ENCODE measurements around the gene CDC20.

CDC20 gene

DNA sequence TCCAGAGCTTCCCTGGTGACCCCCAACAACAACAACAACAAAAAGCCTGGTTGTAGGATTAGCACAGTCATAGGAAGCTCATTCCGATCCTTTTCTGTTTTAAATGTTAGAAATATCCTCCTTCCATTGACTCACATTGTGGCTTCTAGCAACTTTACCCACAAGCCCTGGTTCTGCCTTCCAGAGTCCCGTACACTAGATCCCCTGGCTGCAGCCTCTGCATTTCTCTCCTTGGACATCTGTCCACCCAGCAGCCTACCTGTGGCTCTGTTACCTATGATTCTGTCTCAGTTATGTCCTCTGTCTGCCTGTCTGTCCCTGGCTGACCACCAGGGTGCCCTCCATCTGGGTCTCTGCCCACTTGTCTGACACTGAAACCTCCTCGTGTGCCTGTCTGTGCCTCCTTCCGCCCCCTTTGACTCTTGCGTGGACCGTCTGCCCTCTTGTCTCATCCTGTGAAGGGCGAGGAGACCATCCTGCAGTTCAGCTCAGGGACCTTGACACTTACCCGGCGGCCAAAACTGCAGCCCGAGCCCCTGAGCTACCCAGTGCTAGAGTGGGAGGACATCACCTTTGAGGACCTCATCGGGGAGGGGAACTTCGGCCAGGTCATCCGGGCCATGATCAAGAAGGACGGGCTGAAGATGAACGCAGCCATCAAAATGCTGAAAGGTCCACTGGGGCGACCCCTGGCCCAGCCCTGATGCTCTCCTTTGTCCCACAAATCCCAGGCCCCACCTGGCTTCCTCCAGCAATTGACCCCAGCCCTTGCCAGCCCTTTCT lies 41.9 kb upstream of the CDC20 start:
- Histone ChIP-seq H3F3A (ENCODE audit: control insufficient read depth, insufficient read depth) (no peaks in the 10 kb centered on the region), H3K36me3 (ENCODE audit: control insufficient read depth, low read length) (no peaks in the 10 kb centered on the region), H3K9me2 (replicated peaks; ENCODE audit: control insufficient read depth, low read length) (no peaks in the 10 kb centered on the region), H3K4me3 (ENCODE audit: low read length) (no peak overlapping the region), H3K27ac (ENCODE audit: low read depth, low read length) (no peak overlapping the region), H3K4me2 (ENCODE audit: low read length) (no peak overlapping the region), H4K20me1 (ENCODE audit: control insufficient read depth, insufficient read depth, low read depth, low read length) (no peaks in the 10 kb centered on the region), H3K4me1 (ENCODE audit: control insufficient read depth, low read length) (no peaks in the 10 kb centered on the region), H3K9me3 (ENCODE audit: control insufficient read depth, insufficient read depth, low read length) (no peaks in the 10 kb centered on the region), H3K27me3 (ENCODE audit: control insufficient read depth, low read length) (no peaks in the 10 kb centered on the region), H3K79me2 (ENCODE audit: control insufficient read depth, low read length) (no peaks in the 10 kb centered on the region)
- no peak for TF ChIP-seq EZH2phosphoT487 (IDR thresholded peaks at IDR 0.05; ENCODE audit: borderline replicate concordance, low read length)
- TF ChIP-seq, protein P1, sequence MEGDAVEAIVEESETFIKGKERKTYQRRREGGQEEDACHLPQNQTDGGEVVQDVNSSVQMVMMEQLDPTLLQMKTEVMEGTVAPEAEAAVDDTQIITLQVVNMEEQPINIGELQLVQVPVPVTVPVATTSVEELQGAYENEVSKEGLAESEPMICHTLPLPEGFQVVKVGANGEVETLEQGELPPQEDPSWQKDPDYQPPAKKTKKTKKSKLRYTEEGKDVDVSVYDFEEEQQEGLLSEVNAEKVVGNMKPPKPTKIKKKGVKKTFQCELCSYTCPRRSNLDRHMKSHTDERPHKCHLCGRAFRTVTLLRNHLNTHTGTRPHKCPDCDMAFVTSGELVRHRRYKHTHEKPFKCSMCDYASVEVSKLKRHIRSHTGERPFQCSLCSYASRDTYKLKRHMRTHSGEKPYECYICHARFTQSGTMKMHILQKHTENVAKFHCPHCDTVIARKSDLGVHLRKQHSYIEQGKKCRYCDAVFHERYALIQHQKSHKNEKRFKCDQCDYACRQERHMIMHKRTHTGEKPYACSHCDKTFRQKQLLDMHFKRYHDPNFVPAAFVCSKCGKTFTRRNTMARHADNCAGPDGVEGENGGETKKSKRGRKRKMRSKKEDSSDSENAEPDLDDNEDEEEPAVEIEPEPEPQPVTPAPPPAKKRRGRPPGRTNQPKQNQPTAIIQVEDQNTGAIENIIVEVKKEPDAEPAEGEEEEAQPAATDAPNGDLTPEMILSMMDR (IDR thresholded peaks at IDR 0.05; ENCODE audit: low read depth, low read length, poor library complexity, severe bottlenecking): no peak

DNA sequence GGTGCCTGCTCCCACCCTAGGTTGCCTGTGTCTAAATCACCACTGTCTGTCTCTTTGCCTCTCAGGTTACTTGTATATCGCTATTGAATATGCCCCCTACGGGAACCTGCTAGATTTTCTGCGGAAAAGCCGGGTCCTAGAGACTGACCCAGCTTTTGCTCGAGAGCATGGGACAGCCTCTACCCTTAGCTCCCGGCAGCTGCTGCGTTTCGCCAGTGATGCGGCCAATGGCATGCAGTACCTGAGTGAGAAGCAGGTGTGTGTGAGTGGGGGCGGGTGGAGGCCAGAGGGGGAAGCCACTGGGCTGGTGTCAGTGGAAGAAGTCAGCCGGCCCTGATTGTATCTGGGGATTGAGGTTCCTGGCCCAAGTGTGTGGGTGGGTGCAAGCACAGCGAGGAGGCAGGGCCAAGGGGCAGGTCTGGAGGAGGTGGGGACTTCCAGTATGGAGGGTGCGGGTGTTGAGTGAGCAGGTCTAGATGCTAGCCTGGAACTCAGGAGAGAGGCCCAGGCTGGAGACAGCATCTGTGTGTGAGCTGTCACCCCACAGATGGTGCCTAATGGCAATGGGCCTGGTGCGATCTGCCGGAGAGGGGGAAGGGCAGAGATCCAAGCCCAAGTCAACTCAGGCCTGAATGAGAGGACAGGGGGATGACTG lies 40.8 kb upstream of the CDC20 start:
- no peaks in the 10 kb centered on the region for H3F3A ChIP-seq (ENCODE audit: control insufficient read depth, insufficient read depth)

DNA sequence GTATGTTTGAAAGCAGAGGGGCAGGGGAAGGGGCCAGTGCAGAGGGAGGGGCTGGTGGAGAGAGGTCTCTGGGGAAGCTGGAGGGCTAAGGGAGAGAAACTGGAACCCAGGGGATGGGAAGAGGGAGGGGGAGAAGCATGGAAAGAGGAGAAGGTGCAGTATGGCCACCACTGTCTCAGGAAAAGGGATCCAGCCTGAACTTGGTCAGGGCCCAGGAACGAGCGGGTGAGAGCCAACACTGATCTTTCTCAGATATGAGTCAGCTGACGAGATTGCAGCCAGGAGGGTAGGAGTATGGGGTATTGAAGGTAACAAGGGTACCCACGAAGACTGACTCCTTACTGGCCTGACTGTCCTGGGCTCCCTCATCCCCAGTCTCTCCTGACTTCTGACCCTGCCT lies 40.0 kb upstream of the CDC20 start:
- no peaks in the 10 kb centered on the region for H3K36me3 ChIP-seq (ENCODE audit: control insufficient read depth, low read length)
- H3K27ac ChIP-seq (ENCODE audit: low read depth, low read length): no peak overlapping the region
- H3K27me3 ChIP-seq (ENCODE audit: control insufficient read depth, low read length): no peaks in the 10 kb centered on the region

More for the DNA sequence above, 40.8 kb upstream of the CDC20 start:
- no peaks in the 10 kb centered on the region for H4K20me1 ChIP-seq (ENCODE audit: control insufficient read depth, insufficient read depth, low read depth, low read length)
- no peaks in the 10 kb centered on the region for H3K9me3 ChIP-seq (ENCODE audit: control insufficient read depth, insufficient read depth, low read length)
- H3K9me2 ChIP-seq (replicated peaks; ENCODE audit: control insufficient read depth, low read length): no peaks in the 10 kb centered on the region
- H3K79me2 ChIP-seq (ENCODE audit: control insufficient read depth, low read length): no peaks in the 10 kb centered on the region
- TF ChIP-seq EZH2phosphoT487 (IDR thresholded peaks at IDR 0.05; ENCODE audit: borderline replicate concordance, low read length): no peak
- TF ChIP-seq, protein P1 (IDR thresholded peaks at IDR 0.05; ENCODE audit: low read depth, low read length, poor library complexity, severe bottlenecking): no peak
- H3K27me3 ChIP-seq (ENCODE audit: control insufficient read depth, low read length): no peaks in the 10 kb centered on the region
- H3K27ac ChIP-seq (ENCODE audit: low read depth, low read length): no peak overlapping the region
- no peak overlapping the region for H3K4me3 ChIP-seq (ENCODE audit: low read length)
- H3K36me3 ChIP-seq (ENCODE audit: control insufficient read depth, low read length): no peaks in the 10 kb centered on the region
- H3K4me2 ChIP-seq (ENCODE audit: low read length): no peak overlapping the region
- no peaks in the 10 kb centered on the region for H3K4me1 ChIP-seq (ENCODE audit: control insufficient read depth, low read length)

DNA sequence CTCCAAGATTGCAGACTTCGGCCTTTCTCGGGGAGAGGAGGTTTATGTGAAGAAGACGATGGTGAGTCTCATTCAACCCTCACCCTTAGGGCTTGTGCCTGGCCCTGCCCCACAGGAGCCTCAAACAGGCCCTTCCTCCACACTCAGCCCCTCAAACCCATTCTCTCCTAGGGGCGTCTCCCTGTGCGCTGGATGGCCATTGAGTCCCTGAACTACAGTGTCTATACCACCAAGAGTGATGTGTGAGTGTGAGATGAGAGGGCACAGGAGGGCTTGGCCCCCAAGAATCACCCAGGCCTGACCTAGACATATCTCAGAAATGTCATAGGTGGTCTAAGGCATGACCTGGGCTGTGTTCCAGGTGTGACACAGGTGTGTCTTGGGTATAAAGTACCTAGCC lies 39.5 kb upstream of the CDC20 start:
- no peaks in the 10 kb centered on the region for H3K9me2 ChIP-seq (replicated peaks; ENCODE audit: control insufficient read depth, low read length)
- H3K9me3 ChIP-seq (ENCODE audit: control insufficient read depth, insufficient read depth, low read length): no peaks in the 10 kb centered on the region
- no peaks in the 10 kb centered on the region for H3K4me1 ChIP-seq (ENCODE audit: control insufficient read depth, low read length)
- H3K79me2 ChIP-seq (ENCODE audit: control insufficient read depth, low read length): no peaks in the 10 kb centered on the region
- H3F3A ChIP-seq (ENCODE audit: control insufficient read depth, insufficient read depth): no peaks in the 10 kb centered on the region
- H3K4me3 ChIP-seq (ENCODE audit: low read length): no peak overlapping the region
- H3K27ac ChIP-seq (ENCODE audit: low read depth, low read length): no peak overlapping the region
- H3K4me2 ChIP-seq (ENCODE audit: low read length): no peak overlapping the region
- H3K36me3 ChIP-seq (ENCODE audit: control insufficient read depth, low read length): no peaks in the 10 kb centered on the region
- TF ChIP-seq EZH2phosphoT487 (IDR thresholded peaks at IDR 0.05; ENCODE audit: borderline replicate concordance, low read length): no peak
- TF ChIP-seq, protein P1 (IDR thresholded peaks at IDR 0.05; ENCODE audit: low read depth, low read length, poor library complexity, severe bottlenecking): no peak
- no peaks in the 10 kb centered on the region for H4K20me1 ChIP-seq (ENCODE audit: control insufficient read depth, insufficient read depth, low read depth, low read length)
- no peaks in the 10 kb centered on the region for H3K27me3 ChIP-seq (ENCODE audit: control insufficient read depth, low read length)

More for the DNA sequence above, 40.0 kb upstream of the CDC20 start:
- no peak overlapping the region for H3K4me3 ChIP-seq (ENCODE audit: low read length)
- no peak for TF ChIP-seq EZH2phosphoT487 (IDR thresholded peaks at IDR 0.05; ENCODE audit: borderline replicate concordance, low read length)
- no peaks in the 10 kb centered on the region for H3F3A ChIP-seq (ENCODE audit: control insufficient read depth, insufficient read depth)
- H4K20me1 ChIP-seq (ENCODE audit: control insufficient read depth, insufficient read depth, low read depth, low read length): no peaks in the 10 kb centered on the region
- H3K9me3 ChIP-seq (ENCODE audit: control insufficient read depth, insufficient read depth, low read length): no peaks in the 10 kb centered on the region
- H3K79me2 ChIP-seq (ENCODE audit: control insufficient read depth, low read length): no peaks in the 10 kb centered on the region
- no peak overlapping the region for H3K4me2 ChIP-seq (ENCODE audit: low read length)
- H3K4me1 ChIP-seq (ENCODE audit: control insufficient read depth, low read length): no peaks in the 10 kb centered on the region
- H3K9me2 ChIP-seq (replicated peaks; ENCODE audit: control insufficient read depth, low read length): no peaks in the 10 kb centered on the region
